Measurements from ENCODE around the gene SDF2L1.
A peak's percentile ranks its signal among the peaks of the same experiment; 100 is the strongest.

The SDF2L1 gene

GRCh38 chr22:21665047-21665851 lies 23.1 kb downstream of the SDF2L1 start (continued):
- TF ChIP-seq, protein P1, sequence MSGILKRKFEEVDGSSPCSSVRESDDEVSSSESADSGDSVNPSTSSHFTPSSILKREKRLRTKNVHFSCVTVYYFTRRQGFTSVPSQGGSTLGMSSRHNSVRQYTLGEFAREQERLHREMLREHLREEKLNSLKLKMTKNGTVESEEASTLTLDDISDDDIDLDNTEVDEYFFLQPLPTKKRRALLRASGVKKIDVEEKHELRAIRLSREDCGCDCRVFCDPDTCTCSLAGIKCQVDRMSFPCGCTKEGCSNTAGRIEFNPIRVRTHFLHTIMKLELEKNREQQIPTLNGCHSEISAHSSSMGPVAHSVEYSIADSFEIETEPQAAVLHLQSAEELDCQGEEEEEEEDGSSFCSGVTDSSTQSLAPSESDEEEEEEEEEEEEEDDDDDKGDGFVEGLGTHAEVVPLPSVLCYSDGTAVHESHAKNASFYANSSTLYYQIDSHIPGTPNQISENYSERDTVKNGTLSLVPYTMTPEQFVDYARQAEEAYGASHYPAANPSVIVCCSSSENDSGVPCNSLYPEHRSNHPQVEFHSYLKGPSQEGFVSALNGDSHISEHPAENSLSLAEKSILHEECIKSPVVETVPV (CRISPR knock-in tag; IDR thresholded peaks at IDR 0.05) = no peak
- TF ChIP-seq ISL1 (CRISPR knock-in tag; IDR thresholded peaks at IDR 0.05) = no peak
- no peak for TF ChIP-seq ZFP3 (CRISPR knock-in tag; IDR thresholded peaks at IDR 0.05)
- TF ChIP-seq, protein P2, sequence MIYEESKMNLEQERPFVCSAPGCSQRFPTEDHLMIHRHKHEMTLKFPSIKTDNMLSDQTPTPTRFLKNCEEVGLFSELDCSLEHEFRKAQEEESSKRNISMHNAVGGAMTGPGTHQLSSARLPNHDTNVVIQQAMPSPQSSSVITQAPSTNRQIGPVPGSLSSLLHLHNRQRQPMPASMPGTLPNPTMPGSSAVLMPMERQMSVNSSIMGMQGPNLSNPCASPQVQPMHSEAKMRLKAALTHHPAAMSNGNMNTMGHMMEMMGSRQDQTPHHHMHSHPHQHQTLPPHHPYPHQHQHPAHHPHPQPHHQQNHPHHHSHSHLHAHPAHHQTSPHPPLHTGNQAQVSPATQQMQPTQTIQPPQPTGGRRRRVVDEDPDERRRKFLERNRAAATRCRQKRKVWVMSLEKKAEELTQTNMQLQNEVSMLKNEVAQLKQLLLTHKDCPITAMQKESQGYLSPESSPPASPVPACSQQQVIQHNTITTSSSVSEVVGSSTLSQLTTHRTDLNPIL (CRISPR knock-in tag; IDR thresholded peaks at IDR 0.05; ENCODE audit: low read depth) = no peak
- TF ChIP-seq BACH2 (CRISPR knock-in tag; IDR thresholded peaks at IDR 0.05; ENCODE audit: borderline replicate concordance) = no peak
- no peak for TF ChIP-seq ZNF565 (CRISPR knock-in tag; conservative IDR thresholded peaks at IDR 0.05; ENCODE audit: low read depth)
- no peak for TF ChIP-seq RARB (CRISPR knock-in tag; IDR thresholded peaks at IDR 0.05)

- peak; percentile 8; the same call in 2 of the 3 replicates for ATAC-seq
- no peak for TF ChIP-seq GLIS3 (CRISPR knock-in tag; IDR thresholded peaks at IDR 0.05)
- no peak for TF ChIP-seq ZNF70 (CRISPR knock-in tag; IDR thresholded peaks at IDR 0.05)
- no peak for TF ChIP-seq POU6F1 (CRISPR knock-in tag; IDR thresholded peaks at IDR 0.05; ENCODE audit: borderline replicate concordance, low read depth)
- no peak for TF ChIP-seq ZNF8 (CRISPR knock-in tag; IDR thresholded peaks at IDR 0.05)
- no peak for TF ChIP-seq BACH2 (CRISPR knock-in tag; IDR thresholded peaks at IDR 0.05; ENCODE audit: borderline replicate concordance)
- TF ChIP-seq ZFP30 (CRISPR knock-in tag; IDR thresholded peaks at IDR 0.05) = no peak
- no peak for TF ChIP-seq ISL1 (CRISPR knock-in tag; IDR thresholded peaks at IDR 0.05)
These were observed 24.7 kb downstream of the SDF2L1 start for GRCh38 chr22:21666786-21667185.

GRCh38 chr22:21669026-21669425 lies 26.9 kb downstream of the SDF2L1 start:
- no peak for ATAC-seq
- TF ChIP-seq ZFP30 (CRISPR knock-in tag; IDR thresholded peaks at IDR 0.05) (no peak), PPARA (CRISPR knock-in tag; IDR thresholded peaks at IDR 0.05; ENCODE audit: borderline replicate concordance) (no peak), RARB (CRISPR knock-in tag; IDR thresholded peaks at IDR 0.05) (no peak), ZFP3 (CRISPR knock-in tag; IDR thresholded peaks at IDR 0.05) (no peak), OSR1 (CRISPR knock-in tag; IDR thresholded peaks at IDR 0.05) (no peak), ISL1 (CRISPR knock-in tag; IDR thresholded peaks at IDR 0.05) (no peak), GLIS3 (CRISPR knock-in tag; IDR thresholded peaks at IDR 0.05) (no peak), ZNF8 (CRISPR knock-in tag; IDR thresholded peaks at IDR 0.05) (no peak), ZNF70 (CRISPR knock-in tag; IDR thresholded peaks at IDR 0.05) (no peak), TCF4 (CRISPR knock-in tag; IDR thresholded peaks at IDR 0.05; ENCODE audit: borderline replicate concordance) (no peak), ZC3H10 (CRISPR knock-in tag; IDR thresholded peaks at IDR 0.05) (no peak), ARNTL (CRISPR knock-in tag; IDR thresholded peaks at IDR 0.05; ENCODE audit: borderline replicate concordance, low read depth) (no peak)
- TF ChIP-seq, protein P3, sequence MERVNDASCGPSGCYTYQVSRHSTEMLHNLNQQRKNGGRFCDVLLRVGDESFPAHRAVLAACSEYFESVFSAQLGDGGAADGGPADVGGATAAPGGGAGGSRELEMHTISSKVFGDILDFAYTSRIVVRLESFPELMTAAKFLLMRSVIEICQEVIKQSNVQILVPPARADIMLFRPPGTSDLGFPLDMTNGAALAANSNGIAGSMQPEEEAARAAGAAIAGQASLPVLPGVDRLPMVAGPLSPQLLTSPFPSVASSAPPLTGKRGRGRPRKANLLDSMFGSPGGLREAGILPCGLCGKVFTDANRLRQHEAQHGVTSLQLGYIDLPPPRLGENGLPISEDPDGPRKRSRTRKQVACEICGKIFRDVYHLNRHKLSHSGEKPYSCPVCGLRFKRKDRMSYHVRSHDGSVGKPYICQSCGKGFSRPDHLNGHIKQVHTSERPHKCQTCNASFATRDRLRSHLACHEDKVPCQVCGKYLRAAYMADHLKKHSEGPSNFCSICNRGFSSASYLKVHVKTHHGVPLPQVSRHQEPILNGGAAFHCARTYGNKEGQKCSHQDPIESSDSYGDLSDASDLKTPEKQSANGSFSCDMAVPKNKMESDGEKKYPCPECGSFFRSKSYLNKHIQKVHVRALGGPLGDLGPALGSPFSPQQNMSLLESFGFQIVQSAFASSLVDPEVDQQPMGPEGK (CRISPR knock-in tag; IDR thresholded peaks at IDR 0.05; ENCODE audit: borderline replicate concordance) = no peak

DNA sequence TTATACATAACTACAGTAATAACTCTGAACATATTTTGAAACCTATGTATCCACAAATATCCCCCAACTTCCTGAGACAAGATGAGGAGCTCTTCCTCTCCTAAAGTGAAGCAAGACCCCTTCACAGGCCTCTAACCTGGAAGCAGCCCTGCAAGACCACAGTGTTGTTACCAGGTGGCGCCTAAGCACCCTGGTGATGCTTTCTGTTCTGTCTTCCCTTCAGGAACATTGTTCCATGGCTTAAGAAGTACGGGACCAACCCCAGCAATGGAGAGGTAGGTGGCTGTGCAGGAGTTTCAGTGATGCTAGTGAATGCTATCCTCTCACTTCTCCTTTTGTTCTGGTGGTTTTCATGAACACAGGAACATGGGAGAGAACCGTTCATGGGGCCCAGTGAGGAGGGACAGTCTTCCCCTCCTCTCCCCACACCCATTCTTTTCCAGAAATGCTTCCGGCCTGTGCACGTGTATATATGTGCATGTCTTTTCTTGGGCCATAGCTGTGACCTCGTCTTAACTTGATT lies 30.1 kb downstream of the SDF2L1 start:
- ATAC-seq = no peak
- TF ChIP-seq TOX (CRISPR knock-in tag; IDR thresholded peaks at IDR 0.05; ENCODE audit: borderline replicate concordance) (no peak), BACH2 (CRISPR knock-in tag; IDR thresholded peaks at IDR 0.05; ENCODE audit: borderline replicate concordance) (no peak), ZFP3 (CRISPR knock-in tag; IDR thresholded peaks at IDR 0.05) (no peak), ESRRG (CRISPR knock-in tag; IDR thresholded peaks at IDR 0.05) (no peak)
- TF ChIP-seq, protein P3 (CRISPR knock-in tag; IDR thresholded peaks at IDR 0.05; ENCODE audit: borderline replicate concordance) = no peak
- TF ChIP-seq, protein P2 (CRISPR knock-in tag; IDR thresholded peaks at IDR 0.05; ENCODE audit: low read depth) = no peak
